ENCODE data around the gene IL3RA. TPM values are rescaled to one million over a fixed set of nuclear protein-coding genes. Genes with fewer than 3 reads are reported as not detected.

The IL3RA gene
- total and polyA plus RNA-seq, 7 experiments from 2014 or later, result 0.12 to 23.7 (median 7.9) TPM; not detected in 2

GRCh38 chrX:1416965-1417760 is 80.6 kb downstream of the IL3RA start:
- H3K27ac Mint-ChIP-seq, result no peak overlapping the region
- Histone ChIP-seq H3K4me1 (ENCODE audit: control insufficient read depth in 2 of 2, insufficient read depth in 2 of 2, low read length in 2 of 2) (no peaks in the 10 kb centered on the region), H3K27ac (ENCODE audit: low read depth, low read length) (no peak overlapping the region), H3K27me3 (ENCODE audit: control insufficient read depth in 2 of 2, insufficient read depth in 2 of 2, low read length in 2 of 2) (no peaks in the 10 kb centered on the region), H3K9me3 (ENCODE audit: control insufficient read depth in 2 of 3, low read length in 3 of 3) (peaks cover 0 to 25% (median 0%) of the 10 kb centered on the region in 3 experiments), H3K4me3 (ENCODE audit: low read length) (no peak overlapping the region), H3K36me3 (ENCODE audit: control insufficient read depth in 2 of 3, insufficient read depth in 3 of 3, low read length in 3 of 3) (peaks cover 0 to 74% (median 10%) of the 10 kb centered on the region in 3 experiments)
- H3K9me3 Mint-ChIP-seq, result peaks cover 0 to 19% (median 11%) of the 10 kb centered on the region in 11 donors
- no peaks in the 10 kb centered on the region for H3K27me3 Mint-ChIP-seq
- ATAC-seq, result no peak
- ChIA-PET POLR2A (no interaction called here), CTCF (no interaction called here)
- no peak overlapping the region for H3K4me3 Mint-ChIP-seq
- intact Hi-C loops (cut with micrococcal nuclease), result no loop called here
- DNase-seq, result no peak
- H3K4me1 Mint-ChIP-seq, result peaks cover 0 to 9% (median 5%) of the 10 kb centered on the region in 7 donors
- H3K36me3 Mint-ChIP-seq, result peaks cover 15 to 42% (median 33%) of the 10 kb centered on the region in 5 donors

- H3K4me3 ChIP-seq (ENCODE audit: low read length), result no peak overlapping the region
- peaks cover 0 to 73% (median 15%) of the 10 kb centered on the region in 3 experiments for H3K36me3 ChIP-seq (ENCODE audit: control insufficient read depth in 2 of 3, insufficient read depth in 3 of 3, low read length in 3 of 3)
- H3K27ac Mint-ChIP-seq, result peak overlapping the region in 1 of 9 donors; percentile 62
- POLR2A ChIA-PET, result no interaction called here
- DNase-seq (no peak), ATAC-seq (no peak)
- H3K9me3 ChIP-seq (ENCODE audit: control insufficient read depth in 2 of 3, low read length in 3 of 3), result peaks cover 0 to 28% (median 0%) of the 10 kb centered on the region in 3 experiments
- H3K4me3 Mint-ChIP-seq, result no peak overlapping the region
- H3K9me3 Mint-ChIP-seq, result peaks cover 0 to 26% (median 14%) of the 10 kb centered on the region in 11 donors
- H3K4me1 ChIP-seq (ENCODE audit: control insufficient read depth in 2 of 2, insufficient read depth in 2 of 2, low read length in 2 of 2), result no peaks in the 10 kb centered on the region
- H3K27me3 ChIP-seq (ENCODE audit: control insufficient read depth in 2 of 2, insufficient read depth in 2 of 2, low read length in 2 of 2), result no peaks in the 10 kb centered on the region
- intact Hi-C loops (cut with micrococcal nuclease), result no loop called here
- H3K4me1 Mint-ChIP-seq, result peaks cover 0 to 9% (median 5%) of the 10 kb centered on the region in 7 donors
- no peak overlapping the region for H3K27ac ChIP-seq (ENCODE audit: low read depth, low read length)
- CTCF ChIA-PET, result no interaction called here
- H3K27me3 Mint-ChIP-seq, result no peaks in the 10 kb centered on the region
- peaks cover 15 to 44% (median 32%) of the 10 kb centered on the region in 5 donors for H3K36me3 Mint-ChIP-seq
Measured at GRCh38 chrX:1417921-1418771, 81.6 kb downstream of the IL3RA start.

GRCh38 chrX:1418901-1419544 is 82.4 kb downstream of the IL3RA start:
- Mint-ChIP-seq H3K4me1 (peaks cover 0 to 9% (median 5%) of the 10 kb centered on the region in 7 donors), H3K4me3 (no peak overlapping the region), H3K27me3 (no peaks in the 10 kb centered on the region), H3K27ac (no peak overlapping the region), H3K9me3 (peaks cover 0 to 28% (median 15%) of the 10 kb centered on the region in 11 donors), H3K36me3 (peaks cover 11 to 46% (median 32%) of the 10 kb centered on the region in 5 donors)
- CTCF ChIA-PET, result no interaction called here
- intact Hi-C loops (cut with micrococcal nuclease), result no loop called here
- no peak for DNase-seq
- Histone ChIP-seq H3K27ac (ENCODE audit: low read depth, low read length) (no peak overlapping the region), H3K36me3 (ENCODE audit: control insufficient read depth in 2 of 3, insufficient read depth in 3 of 3, low read length in 3 of 3) (peaks cover 0 to 72% (median 15%) of the 10 kb centered on the region in 3 experiments), H3K9me3 (ENCODE audit: control insufficient read depth in 2 of 3, low read length in 3 of 3) (peaks cover 0 to 34% (median 0%) of the 10 kb centered on the region in 3 experiments), H3K4me3 (ENCODE audit: low read length) (no peak overlapping the region), H3K4me1 (ENCODE audit: control insufficient read depth in 2 of 2, insufficient read depth in 2 of 2, low read length in 2 of 2) (no peaks in the 10 kb centered on the region), H3K27me3 (ENCODE audit: control insufficient read depth in 2 of 2, insufficient read depth in 2 of 2, low read length in 2 of 2) (no peaks in the 10 kb centered on the region)
- no peak for ATAC-seq
- POLR2A ChIA-PET, result no interaction called here

- Histone ChIP-seq H3K4me1 (ENCODE audit: control insufficient read depth in 2 of 2, insufficient read depth in 2 of 2, low read length in 2 of 2) (no peaks in the 10 kb centered on the region), H3K36me3 (ENCODE audit: control insufficient read depth in 2 of 3, insufficient read depth in 3 of 3, low read length in 3 of 3) (peaks cover 0 to 74% (median 15%) of the 10 kb centered on the region in 3 experiments), H3K27ac (ENCODE audit: low read depth, low read length) (no peak overlapping the region), H3K9me3 (ENCODE audit: control insufficient read depth in 2 of 3, low read length in 3 of 3) (peaks cover 0 to 38% (median 0%) of the 10 kb centered on the region in 3 experiments), H3K4me3 (ENCODE audit: low read length) (no peak overlapping the region), H3K27me3 (ENCODE audit: control insufficient read depth in 2 of 2, insufficient read depth in 2 of 2, low read length in 2 of 2) (no peaks in the 10 kb centered on the region)
- intact Hi-C loops (cut with micrococcal nuclease), result no loop called here
- H3K27ac Mint-ChIP-seq, result peak overlapping the region in 5 of 9 donors; percentile 39 to 72 (median 65)
- DNase-seq, result no peak
- H3K9me3 Mint-ChIP-seq, result peaks cover 1 to 34% (median 18%) of the 10 kb centered on the region in 11 donors
- ChIA-PET CTCF (no interaction called here), POLR2A (no interaction called here)
- peaks cover 0 to 10% (median 5%) of the 10 kb centered on the region in 7 donors for H3K4me1 Mint-ChIP-seq
- no peak overlapping the region for H3K4me3 Mint-ChIP-seq
- peaks cover 12 to 50% (median 36%) of the 10 kb centered on the region in 5 donors for H3K36me3 Mint-ChIP-seq
- no peaks in the 10 kb centered on the region for H3K27me3 Mint-ChIP-seq
- no peak for ATAC-seq
Measured at GRCh38 chrX:1419545-1420355, 83.2 kb downstream of the IL3RA start.

GRCh38 chrX:1420371-1420770 is 83.8 kb downstream of the IL3RA start:
- no peak for DNase-seq
- Histone ChIP-seq H3K36me3 (ENCODE audit: control insufficient read depth in 2 of 3, insufficient read depth in 3 of 3, low read length in 3 of 3) (peaks cover 4 to 80% (median 18%) of the 10 kb centered on the region in 3 experiments), H3K4me3 (ENCODE audit: low read length) (no peak overlapping the region), H3K27ac (ENCODE audit: low read depth, low read length) (no peak overlapping the region), H3K4me1 (ENCODE audit: control insufficient read depth in 2 of 2, insufficient read depth in 2 of 2, low read length in 2 of 2) (no peaks in the 10 kb centered on the region), H3K27me3 (ENCODE audit: control insufficient read depth in 2 of 2, insufficient read depth in 2 of 2, low read length in 2 of 2) (no peaks in the 10 kb centered on the region), H3K9me3 (ENCODE audit: control insufficient read depth in 2 of 3, low read length in 3 of 3) (peaks cover 0 to 38% (median 0%) of the 10 kb centered on the region in 3 experiments)
- Mint-ChIP-seq H3K36me3 (peaks cover 16 to 56% (median 42%) of the 10 kb centered on the region in 5 donors), H3K4me3 (no peak overlapping the region), H3K9me3 (peaks cover 6 to 38% (median 20%) of the 10 kb centered on the region in 11 donors), H3K27ac (peak overlapping the region in 5 of 9 donors; percentile 15 to 72 (median 65)), H3K27me3 (no peaks in the 10 kb centered on the region), H3K4me1 (peaks cover 0 to 11% (median 8%) of the 10 kb centered on the region in 7 donors)
- no peak for ATAC-seq
- POLR2A ChIA-PET, result no interaction called here
- CTCF ChIA-PET, result no interaction called here
- intact Hi-C loops (cut with micrococcal nuclease), result no loop called here
